K562 (cell line): ENCODE results near the gene PTPN1. TPM values are rescaled to one million over a fixed set of nuclear protein-coding genes. Genes with fewer than 3 reads are reported as not detected.

Source experiments
- FUS ChIP-seq: fragments of 200-400 bp; formaldehyde crosslinking; optimal IDR thresholded peaks from 2 replicates; pipeline ENCODE3; 2017; ENCODE audit warnings: low read depth, low read length
- GABPB2 ChIP-seq: fragments of 250-450 bp; sonication (Bioruptor Pico); conservative IDR thresholded peaks from 2 replicates; pipeline ENCODE4 v1.5.1; 2021; ENCODE audit warnings: mild to moderate bottlenecking
- NCOA4 ChIP-seq: fragments of 450-650 bp; IDR thresholded peaks from 2 replicates; pipeline ENCODE4 v1.6.1; 2018; ENCODE audit warnings: mild to moderate bottlenecking; ENCODE audit not compliant: partially characterized antibody
- NR3C1 ChIP-seq: sonication (generic); formaldehyde crosslinking; IDR thresholded peaks from 2 replicates; pipeline ENCODE4 v1.8.1; 2022; ENCODE audit warnings: missing genetic modification reagents
- RHOXF2B ChIP-seq: fragments of 250-450 bp; sonication (Bioruptor Pico); conservative IDR thresholded peaks from 2 replicates; pipeline ENCODE4 v1.5.1; 2021
- TFAM ChIP-seq: fragments of 250-450 bp; sonication (Bioruptor Pico); conservative IDR thresholded peaks from 2 replicates; pipeline ENCODE4 v1.5.0; 2021; ENCODE audit warnings: mild to moderate bottlenecking, moderate library complexity
- ZC3H11A ChIP-seq: IDR thresholded peaks from 2 replicates; pipeline ENCODE4 v1.6.1; 2012; ENCODE audit warnings: low read depth, low read length, improper control_type of control experiment
- polyA plus RNA-seq, 8 experiments: library from polyadenylated mRNA; depleted of rRNA in 4 of 8; stranded (reverse) in 5 of 8; unstranded in 3 of 8; fragments of >200 nt; fragmentation: Nextera tagmentation in 2 of 8; fragmentation: Illumina TruSeq in 1 of 8; extraction: Ambion mirVana in 2 of 8; extraction: Trizol in 1 of 8; gene quantifications; 2 replicates each; pipeline versions ENCODE4 v1.2.1 to v1.2.3, GENCODE V29; 2011 to 2014; ENCODE audit warnings: inconsistent platforms in 1 of 8, missing spikeins in 1 of 8
- total RNA-seq, 7 experiments: library from RNA; depleted of rRNA in 6 of 7; stranded (reverse); fragments of >200 nt in 6 of 7; fragmentation: Illumina TruSeq in 2 of 7; extraction: Trizol in 2 of 7; gene quantifications; 2 replicates each; pipeline versions ENCODE4 v1.2.1 to v1.2.3, GENCODE V29; 2011 to 2021; ENCODE audit warnings: low replicate concordance in 1 of 7
- TF ChIP-seq, protein P1 (sequence below), 2 experiments: fragments of 450-650 bp; conservative IDR thresholded peaks; 2 replicates each; pipeline ENCODE4 v1.6.1; 2017; ENCODE audit warnings: mild to moderate bottlenecking in 2 of 2, moderate library complexity in 2 of 2
- TF ChIP-seq, protein P2 (sequence below): fragments of 450-650 bp; IDR thresholded peaks from 2 replicates; pipeline ENCODE4 v1.6.1; 2018; ENCODE audit warnings: mild to moderate bottlenecking, low read depth; ENCODE audit not compliant: partially characterized antibody
- TF ChIP-seq, protein P3 (sequence below): fragments of 250-450 bp; sonication (Bioruptor Pico); IDR thresholded peaks from 2 replicates; pipeline ENCODE4 v1.4.0; 2020; ENCODE audit warnings: mild to moderate bottlenecking, moderate library complexity

Gene PTPN1
- total and polyA plus RNA-seq, 9 of the 15 experiments (the other 6 are each of a cell fraction or from before 2014, with no cell fraction given): 11.0 to 85.3 (median 54.0) TPM

DNA sequence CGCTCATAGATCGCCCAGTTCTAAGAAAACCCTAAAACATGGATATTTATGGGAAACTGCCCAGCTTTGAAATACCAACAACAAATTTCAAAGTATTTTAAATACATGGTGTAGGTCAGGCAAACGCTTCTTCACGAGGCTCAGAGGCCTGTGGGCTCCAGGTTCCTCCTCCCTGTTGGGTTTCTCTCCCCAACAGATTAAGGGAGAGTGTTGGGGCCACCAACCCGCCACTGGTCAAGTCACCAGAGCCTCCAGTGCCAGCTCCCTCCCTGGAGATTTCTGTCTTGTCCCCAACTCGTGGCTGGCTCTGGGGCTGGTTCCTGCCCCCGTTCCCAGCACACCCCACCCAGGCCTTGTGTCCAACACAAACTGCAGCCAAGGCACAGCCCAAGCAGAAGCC lies 87.9 kb downstream of the PTPN1 start (continued):
- TF ChIP-seq GABPB2 (no peak), RHOXF2B (CRISPR knock-in tag) (no peak), FUS (no peak), NR3C1 (CRISPR knock-in tag) (no peak), TFAM (CRISPR knock-in tag) (no peak), NCOA4 (no peak), ZC3H11A (no peak)
- TF ChIP-seq, protein P1, sequence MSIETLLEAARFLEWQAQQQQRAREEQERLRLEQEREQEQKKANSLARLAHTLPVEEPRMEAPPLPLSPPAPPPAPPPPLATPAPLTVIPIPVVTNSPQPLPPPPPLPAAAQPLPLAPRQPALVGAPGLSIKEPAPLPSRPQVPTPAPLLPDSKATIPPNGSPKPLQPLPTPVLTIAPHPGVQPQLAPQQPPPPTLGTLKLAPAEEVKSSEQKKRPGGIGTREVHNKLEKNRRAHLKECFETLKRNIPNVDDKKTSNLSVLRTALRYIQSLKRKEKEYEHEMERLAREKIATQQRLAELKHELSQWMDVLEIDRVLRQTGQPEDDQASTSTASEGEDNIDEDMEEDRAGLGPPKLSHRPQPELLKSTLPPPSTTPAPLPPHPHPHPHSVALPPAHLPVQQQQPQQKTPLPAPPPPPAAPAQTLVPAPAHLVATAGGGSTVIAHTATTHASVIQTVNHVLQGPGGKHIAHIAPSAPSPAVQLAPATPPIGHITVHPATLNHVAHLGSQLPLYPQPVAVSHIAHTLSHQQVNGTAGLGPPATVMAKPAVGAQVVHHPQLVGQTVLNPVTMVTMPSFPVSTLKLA (conservative IDR thresholded peaks at IDR 0.05): no peak
- TF ChIP-seq, protein P2, sequence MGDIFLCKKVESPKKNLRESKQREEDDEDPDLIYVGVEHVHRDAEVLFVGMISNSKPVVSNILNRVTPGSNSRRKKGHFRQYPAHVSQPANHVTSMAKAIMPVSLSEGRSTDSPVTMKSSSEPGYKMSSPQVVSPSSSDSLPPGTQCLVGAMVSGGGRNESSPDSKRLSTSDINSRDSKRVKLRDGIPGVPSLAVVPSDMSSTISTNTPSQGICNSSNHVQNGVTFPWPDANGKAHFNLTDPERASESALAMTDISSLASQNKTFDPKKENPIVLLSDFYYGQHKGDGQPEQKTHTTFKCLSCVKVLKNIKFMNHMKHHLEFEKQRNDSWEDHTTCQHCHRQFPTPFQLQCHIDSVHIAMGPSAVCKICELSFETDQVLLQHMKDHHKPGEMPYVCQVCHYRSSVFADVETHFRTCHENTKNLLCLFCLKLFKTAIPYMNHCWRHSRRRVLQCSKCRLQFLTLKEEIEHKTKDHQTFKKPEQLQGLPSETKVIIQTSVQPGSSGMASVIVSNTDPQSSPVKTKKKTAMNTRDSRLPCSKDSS: no peak
- TF ChIP-seq, protein P3, sequence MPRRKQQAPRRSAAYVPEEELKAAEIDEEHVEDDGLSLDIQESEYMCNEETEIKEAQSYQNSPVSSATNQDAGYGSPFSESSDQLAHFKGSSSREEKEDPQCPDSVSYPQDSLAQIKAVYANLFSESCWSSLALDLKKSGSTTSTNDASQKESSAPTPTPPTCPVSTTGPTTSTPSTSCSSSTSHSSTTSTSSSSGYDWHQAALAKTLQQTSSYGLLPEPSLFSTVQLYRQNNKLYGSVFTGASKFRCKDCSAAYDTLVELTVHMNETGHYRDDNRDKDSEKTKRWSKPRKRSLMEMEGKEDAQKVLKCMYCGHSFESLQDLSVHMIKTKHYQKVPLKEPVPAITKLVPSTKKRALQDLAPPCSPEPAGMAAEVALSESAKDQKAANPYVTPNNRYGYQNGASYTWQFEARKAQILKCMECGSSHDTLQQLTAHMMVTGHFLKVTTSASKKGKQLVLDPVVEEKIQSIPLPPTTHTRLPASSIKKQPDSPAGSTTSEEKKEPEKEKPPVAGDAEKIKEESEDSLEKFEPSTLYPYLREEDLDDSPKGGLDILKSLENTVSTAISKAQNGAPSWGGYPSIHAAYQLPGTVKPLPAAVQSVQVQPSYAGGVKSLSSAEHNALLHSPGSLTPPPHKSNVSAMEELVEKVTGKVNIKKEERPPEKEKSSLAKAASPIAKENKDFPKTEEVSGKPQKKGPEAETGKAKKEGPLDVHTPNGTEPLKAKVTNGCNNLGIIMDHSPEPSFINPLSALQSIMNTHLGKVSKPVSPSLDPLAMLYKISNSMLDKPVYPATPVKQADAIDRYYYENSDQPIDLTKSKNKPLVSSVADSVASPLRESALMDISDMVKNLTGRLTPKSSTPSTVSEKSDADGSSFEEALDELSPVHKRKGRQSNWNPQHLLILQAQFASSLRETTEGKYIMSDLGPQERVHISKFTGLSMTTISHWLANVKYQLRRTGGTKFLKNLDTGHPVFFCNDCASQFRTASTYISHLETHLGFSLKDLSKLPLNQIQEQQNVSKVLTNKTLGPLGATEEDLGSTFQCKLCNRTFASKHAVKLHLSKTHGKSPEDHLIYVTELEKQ (CRISPR knock-in tag): no peak
- TF ChIP-seq, all 486 proteins: peak for 0
